ENCODE measurements around the gene CAPS. TPM values are rescaled to one million over a fixed set of nuclear protein-coding genes. Genes with fewer than 3 reads are reported as not detected.

Gene CAPS
- total RNA-seq, 1 experiment from 2014 or later: 255 TPM

GRCh38 chr19:5903624-5904351, 10.3 kb upstream of the CAPS start, which contains the start of gene NDUFA11:
NDUFA11 (minus strand) TSS chr19:5903790; CDS start chr19:5903708, 82 bp downstream.
- peaks cover 47% of the 10 kb centered on the region for H3K79me2 ChIP-seq (ENCODE audit: low read length)

DNA sequence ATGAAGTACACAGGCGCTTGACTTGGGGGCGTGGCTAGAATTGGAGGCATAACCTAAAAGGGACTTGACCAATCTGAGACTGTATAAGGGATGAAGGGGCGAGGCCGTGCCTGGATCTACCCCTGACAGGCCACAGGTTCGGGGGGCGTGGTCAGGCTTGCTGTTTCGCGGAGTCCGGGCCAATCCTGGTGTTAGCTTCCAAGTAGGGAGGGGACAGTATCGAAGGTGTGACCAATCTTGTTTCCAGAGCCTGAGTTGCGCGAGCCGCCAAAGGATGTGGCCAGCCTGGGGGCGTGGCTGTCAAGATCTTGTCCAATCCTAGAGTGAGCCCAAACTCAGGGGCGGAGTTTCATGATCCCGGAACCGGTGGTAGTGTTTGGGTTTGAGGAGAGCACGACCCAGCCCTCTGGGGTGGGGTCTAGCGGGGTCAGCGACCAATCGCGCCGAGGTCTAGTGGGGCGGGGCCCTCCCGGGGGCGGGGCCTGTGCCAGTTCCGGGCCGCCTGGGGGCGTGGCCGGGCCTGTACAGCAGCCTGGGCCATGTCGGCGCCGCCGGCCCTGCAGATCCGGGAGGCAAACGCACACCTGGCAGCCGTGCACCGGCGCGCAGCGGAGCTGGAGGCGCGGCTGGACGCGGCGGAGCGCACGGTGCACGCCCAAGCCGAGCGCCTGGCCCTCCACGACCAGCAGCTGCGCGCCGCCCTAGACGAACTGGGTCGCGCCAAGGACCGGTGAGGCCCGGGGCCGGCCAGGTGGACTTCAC, 9.5 kb upstream of the CAPS start, which contains the start of gene VMAC:
TSS of gene VMAC (plus strand) at position 521 of the 762 bp plus-strand sequence. CDS start at position 540, 19 bp downstream.
- ATAC-seq: peak; percentile 78

More at GRCh38 chr19:5903624-5904351, 10.3 kb upstream of the CAPS start, which contains the start of gene NDUFA11:
- no peak for TF ChIP-seq EZH2 (IDR thresholded peaks at IDR 0.05; ENCODE audit: low read length, unreplicated experiment)
- TF ChIP-seq EZH2phosphoT487 (IDR thresholded peaks at IDR 0.05; ENCODE audit: borderline replicate concordance, low read length): no peak
- TF ChIP-seq CTCF (conservative IDR thresholded peaks at IDR 0.05; ENCODE audit: low read depth, low read length): no peak
- Histone ChIP-seq H3K9me2 (replicated peaks; ENCODE audit: low read length) (no peaks in the 10 kb centered on the region), H3K9ac (ENCODE audit: low read length) (peak within 1 kb of the TSS; percentile 99), H2AFZ (ENCODE audit: low read length) (peak within 1 kb of the TSS; percentile 88), H3K9me3 (ENCODE audit: low read length) (no peaks in the 10 kb centered on the region), H3K27ac (ENCODE audit: low read length) (peak within 1 kb of the TSS; percentile 82), H3K4me2 (ENCODE audit: low read length) (peak within 1 kb of the TSS; percentile 90), H3K4me3 (ENCODE audit: low read length) (peak within 1 kb of the TSS; percentile 94), H3K4me1 (ENCODE audit: insufficient read depth, low read length) (peaks cover 9% of the 10 kb centered on the region), H3K36me3 (ENCODE audit: low read depth, low read length) (peaks cover 14% of the 10 kb centered on the region; the same call in 1 of the 2 replicates), H3F3A (ENCODE audit: low read length, unreplicated experiment) (no peaks in the 10 kb centered on the region), H3K27me3 (ENCODE audit: low read length) (no peaks in the 10 kb centered on the region), H4K20me1 (ENCODE audit: low read length) (peaks cover 19% of the 10 kb centered on the region)
- intact Hi-C loops (cut with micrococcal nuclease): loop anchor here (1.0 to 2.0 kb wide), 3 partner anchors 11 to 207 kb away; partner anchors contain the start of genes CAPS, RANBP3 and RFX2
- no TSS peak for BruUV-seq (replicated peaks)
- ChIA-PET CTCF (interaction anchor here (0.5 to 2.6 kb wide), 6 partner anchors 64 to 131 kb away, joined by 3 to 27 read pairs (median 6); no protein-coding TSS in a partner anchor), POLR2A (ENCODE audit: unreplicated experiment) (interaction anchor here (0.5 to 1.1 kb wide), 9 partner anchors 10 to 1825 kb away, joined by 3 to 19 read pairs (median 4); partner anchors contain the start of genes CAPS, CATSPERD and LONP1)
- peak; percentile 64 for ATAC-seq
- peak; percentile 96 for DNase-seq

More for the DNA sequence above, 9.5 kb upstream of the CAPS start, which contains the start of gene VMAC:
- Histone ChIP-seq H3F3A (ENCODE audit: low read length, unreplicated experiment) (no peaks in the 10 kb centered on the region), H3K9me3 (ENCODE audit: low read length) (no peaks in the 10 kb centered on the region), H3K27me3 (ENCODE audit: low read length) (no peaks in the 10 kb centered on the region), H3K79me2 (ENCODE audit: low read length) (peaks cover 44% of the 10 kb centered on the region), H3K4me3 (ENCODE audit: low read length) (peak within 1 kb of the TSS; percentile 94), H2AFZ (ENCODE audit: low read length) (peak within 1 kb of the TSS; percentile 88), H3K4me2 (ENCODE audit: low read length) (peak within 1 kb of the TSS; percentile 96), H3K9me2 (replicated peaks; ENCODE audit: low read length) (no peaks in the 10 kb centered on the region), H3K27ac (ENCODE audit: low read length) (peak within 1 kb of the TSS; percentile 82), H3K36me3 (ENCODE audit: low read depth, low read length) (peaks cover 17% of the 10 kb centered on the region), H3K9ac (ENCODE audit: low read length) (peak within 1 kb of the TSS; percentile 99), H3K4me1 (ENCODE audit: insufficient read depth, low read length) (peaks cover 9% of the 10 kb centered on the region), H4K20me1 (ENCODE audit: low read length) (peaks cover 19% of the 10 kb centered on the region)
- peak; percentile 100 for DNase-seq
- intact Hi-C loops (cut with micrococcal nuclease): loop anchor here (1.0 to 2.0 kb wide), 3 partner anchors 10 to 206 kb away; partner anchors contain the start of genes CAPS, RANBP3 and RFX2
- CTCF ChIA-PET: interaction anchor here (0.5 to 2.6 kb wide), 6 partner anchors 63 to 131 kb away, joined by 3 to 27 read pairs (median 6); no protein-coding TSS in a partner anchor
- TF ChIP-seq EZH2 (IDR thresholded peaks at IDR 0.05; ENCODE audit: low read length, unreplicated experiment): no peak
- no peak for TF ChIP-seq EZH2phosphoT487 (IDR thresholded peaks at IDR 0.05; ENCODE audit: borderline replicate concordance, low read length)
- no peak for TF ChIP-seq CTCF (conservative IDR thresholded peaks at IDR 0.05; ENCODE audit: low read depth, low read length)
- BruUV-seq (replicated peaks): no TSS peak
- POLR2A ChIA-PET (ENCODE audit: unreplicated experiment): interaction anchor here (0.5 to 1.1 kb wide), 6 partner anchors 9 to 612 kb away, joined by 4 to 19 read pairs (median 4); partner anchors contain the start of genes CAPS, CATSPERD and LONP1
